EH (cell line): ENCODE data around the gene GET4.

Experiments
- DNase-seq: peaks from one replicate; pipeline ENCODE4 v3.0.0-alpha.2; 2015; ENCODE audit warnings: low read depth

The GET4 gene

GRCh38 chr7:900331-901040 lies 24.1 kb downstream of the GET4 start:
- no peak for DNase-seq

DNA sequence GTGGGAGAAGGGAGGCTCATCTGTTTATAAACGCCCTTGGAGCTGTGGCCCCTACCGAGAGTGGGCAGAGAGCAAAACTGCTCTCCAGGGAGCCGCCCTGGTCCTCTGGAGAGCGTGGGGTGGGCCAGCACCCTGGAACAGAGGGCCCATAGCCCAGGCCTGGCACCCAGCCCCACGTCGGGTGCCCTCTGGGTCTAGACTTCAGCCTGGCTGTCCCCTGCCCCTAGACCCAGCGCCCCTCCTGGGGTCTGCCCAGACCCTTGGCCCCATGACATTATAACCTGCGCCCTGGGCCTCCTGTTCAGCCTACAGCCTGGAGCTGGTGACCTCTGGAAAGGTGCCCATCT lies 24.7 kb downstream of the GET4 start:
- no peak for DNase-seq

DNA sequence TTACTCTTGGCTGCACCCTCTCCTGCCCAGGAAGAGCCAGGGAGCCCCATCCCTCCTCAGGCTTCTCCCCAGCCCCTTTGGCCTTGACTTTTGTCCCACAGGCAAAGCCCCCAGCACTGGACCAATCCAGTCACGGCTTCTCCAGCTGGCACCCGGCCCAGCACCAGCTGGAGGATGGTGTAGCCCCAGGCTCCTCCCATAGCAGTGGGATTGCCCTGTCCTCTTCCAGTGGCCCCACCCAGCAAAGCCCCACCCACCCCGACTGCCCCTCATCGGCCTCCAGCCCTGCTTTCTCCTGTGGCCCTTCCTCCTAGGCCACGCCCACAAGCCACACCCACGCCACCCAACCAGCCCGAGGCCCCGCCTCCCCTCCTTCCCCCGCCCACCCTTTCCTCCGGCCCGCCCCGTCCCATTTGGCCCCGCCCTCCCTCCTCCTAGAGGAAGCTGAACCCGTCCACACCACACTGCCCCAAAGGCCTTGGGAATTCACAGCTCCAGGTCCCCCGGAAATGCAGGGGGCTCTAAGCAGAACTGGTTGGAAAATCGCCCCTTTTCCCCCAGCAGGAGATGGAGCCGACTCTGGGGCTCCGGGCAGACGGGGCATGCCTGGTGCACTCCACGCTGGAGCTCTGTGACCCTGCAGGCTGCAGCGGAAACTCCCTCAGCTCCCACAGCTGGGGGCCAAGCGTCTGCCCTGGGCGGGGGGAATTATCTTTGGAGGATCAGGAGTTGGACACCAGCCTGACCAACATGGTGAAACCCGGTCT lies 25.2 kb downstream of the GET4 start:
- peak; percentile 89 for DNase-seq

GRCh38 chr7:902996-903395 lies 26.6 kb downstream of the GET4 start:
- no peak for DNase-seq

- DNase-seq = no peak
Measured at GRCh38 chr7:903921-904755, 27.8 kb downstream of the GET4 start.

DNA sequence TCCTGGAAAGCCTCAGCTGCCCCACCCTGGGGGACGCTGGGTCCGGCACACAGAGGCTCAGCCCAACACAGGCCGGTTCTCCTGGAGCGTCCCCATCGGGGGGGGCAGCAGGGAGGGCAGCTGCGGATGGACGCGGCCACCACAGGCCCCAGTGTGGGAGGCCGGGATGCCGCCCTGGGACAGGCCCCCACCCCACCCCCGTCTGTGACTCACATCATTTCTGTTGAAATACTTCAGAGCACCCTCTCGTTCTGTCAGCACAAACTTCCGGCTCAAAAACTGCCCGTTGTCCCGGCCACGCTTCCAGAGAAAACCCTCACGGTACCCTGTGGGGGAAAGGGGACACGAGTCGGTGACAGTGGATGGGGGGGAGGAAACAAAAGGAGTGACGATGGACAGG lies 28.5 kb downstream of the GET4 start:
- peak; percentile 61 for DNase-seq

- no peak for DNase-seq
Measured at GRCh38 chr7:906776-907157, 30.4 kb downstream of the GET4 start.

- no peak for DNase-seq
Measured at GRCh38 chr7:907158-907980, 31.0 kb downstream of the GET4 start.

GRCh38 chr7:908159-908581 lies 31.8 kb downstream of the GET4 start:
- DNase-seq = no peak

GRCh38 chr7:908591-909357 lies 32.4 kb downstream of the GET4 start:
- DNase-seq = peak; percentile 52

- DNase-seq = peak; percentile 57
Measured at GRCh38 chr7:909358-910329, 33.3 kb downstream of the GET4 start.

GRCh38 chr7:910441-910861 lies 34.1 kb downstream of the GET4 start:
- no peak for DNase-seq

DNA sequence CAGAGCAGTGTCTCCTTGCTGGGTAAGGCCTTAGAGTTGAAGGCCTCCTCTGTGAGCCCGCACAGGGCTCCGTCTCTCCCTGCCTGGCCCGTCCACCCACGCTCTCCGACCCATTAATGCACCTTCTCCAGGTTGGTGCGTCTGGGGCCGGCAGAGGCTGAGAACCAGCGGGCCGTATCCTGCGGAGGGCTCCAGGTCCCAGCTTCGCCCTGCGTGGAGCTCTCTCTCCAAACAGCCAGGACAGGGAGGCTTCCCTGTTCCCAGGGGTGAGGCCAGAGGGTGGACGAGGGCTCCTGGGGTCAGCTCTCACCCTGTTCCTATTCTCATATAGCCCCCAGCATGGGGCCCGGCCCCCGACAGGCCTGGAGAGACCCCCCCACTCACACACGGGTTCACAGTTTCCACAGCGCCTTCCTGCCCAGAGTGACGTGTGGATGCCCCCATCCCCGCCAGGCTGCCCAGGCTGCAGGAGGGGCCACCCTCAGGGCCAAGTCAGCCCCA lies 34.6 kb downstream of the GET4 start:
- no peak for DNase-seq

DNA sequence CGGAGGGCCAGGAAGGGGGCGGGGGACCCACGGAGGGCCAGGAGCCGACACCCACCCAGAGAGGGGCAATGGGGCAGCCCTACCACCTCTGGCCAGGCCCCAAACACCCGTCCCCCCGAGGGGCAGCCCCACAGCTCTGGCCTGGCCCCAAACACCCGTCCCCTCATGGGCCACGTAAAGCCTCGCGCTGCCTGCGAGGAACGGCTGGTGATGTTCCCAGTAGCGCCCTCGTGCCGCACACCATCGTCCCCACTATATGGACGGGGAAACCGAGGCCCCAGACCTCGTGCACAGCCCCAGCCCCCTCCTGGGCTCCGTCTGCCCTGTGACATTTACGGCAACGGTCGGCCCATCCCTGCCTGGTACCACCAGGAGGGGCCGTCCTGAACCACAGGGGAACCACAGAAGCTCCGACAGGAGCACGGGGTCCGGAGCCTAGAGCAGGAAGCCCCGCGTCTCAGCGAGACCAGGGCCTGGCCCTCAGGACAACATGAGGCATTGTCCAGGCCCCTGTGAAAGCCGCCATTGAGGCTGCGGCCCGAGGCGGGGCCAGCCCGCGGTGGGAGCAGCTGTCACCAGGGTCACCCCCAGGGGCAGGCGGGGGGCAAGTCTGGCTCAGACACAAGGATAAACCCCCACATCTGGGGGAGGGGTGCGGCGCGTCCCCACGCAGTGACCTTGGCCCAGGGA lies 35.6 kb downstream of the GET4 start:
- no peak for DNase-seq

DNA sequence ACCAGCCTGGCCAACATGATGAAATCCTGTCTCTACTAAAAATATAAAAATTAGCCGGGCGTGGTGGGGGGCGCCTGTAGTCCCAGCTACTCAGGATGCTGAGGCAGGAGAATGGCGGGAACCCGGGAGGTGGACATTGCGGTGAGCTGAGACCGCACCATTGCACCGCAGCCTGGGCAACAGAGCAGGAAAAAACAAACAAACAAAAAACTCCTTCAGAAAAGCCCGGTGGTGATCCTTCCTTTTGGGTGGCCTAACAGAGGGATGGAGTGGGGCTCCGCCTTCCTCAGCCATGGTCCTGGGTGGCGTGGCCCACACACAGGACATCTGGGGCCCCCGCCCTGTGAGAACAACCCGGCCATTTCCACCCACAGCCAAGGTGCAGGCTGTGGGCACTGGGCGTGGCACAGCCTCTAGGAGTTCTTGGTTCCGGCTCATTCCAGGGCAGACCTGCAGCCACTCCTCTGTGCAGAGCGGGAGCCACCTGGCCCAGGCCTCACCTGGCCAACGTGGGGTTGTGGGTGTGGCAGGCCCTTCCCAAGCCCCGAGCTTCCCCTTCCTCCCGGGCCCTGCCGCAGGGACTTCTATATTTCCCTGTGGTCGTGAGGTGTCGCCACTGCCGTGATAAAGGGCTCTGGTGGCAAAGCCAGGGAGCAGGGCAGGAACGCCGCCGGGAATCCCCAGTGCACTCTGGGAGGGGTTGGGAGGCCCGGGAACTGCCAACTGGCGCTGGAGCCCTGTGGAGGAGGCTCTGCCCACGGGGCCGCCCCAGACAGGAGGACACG lies 37.6 kb downstream of the GET4 start:
- no peak for DNase-seq

DNA sequence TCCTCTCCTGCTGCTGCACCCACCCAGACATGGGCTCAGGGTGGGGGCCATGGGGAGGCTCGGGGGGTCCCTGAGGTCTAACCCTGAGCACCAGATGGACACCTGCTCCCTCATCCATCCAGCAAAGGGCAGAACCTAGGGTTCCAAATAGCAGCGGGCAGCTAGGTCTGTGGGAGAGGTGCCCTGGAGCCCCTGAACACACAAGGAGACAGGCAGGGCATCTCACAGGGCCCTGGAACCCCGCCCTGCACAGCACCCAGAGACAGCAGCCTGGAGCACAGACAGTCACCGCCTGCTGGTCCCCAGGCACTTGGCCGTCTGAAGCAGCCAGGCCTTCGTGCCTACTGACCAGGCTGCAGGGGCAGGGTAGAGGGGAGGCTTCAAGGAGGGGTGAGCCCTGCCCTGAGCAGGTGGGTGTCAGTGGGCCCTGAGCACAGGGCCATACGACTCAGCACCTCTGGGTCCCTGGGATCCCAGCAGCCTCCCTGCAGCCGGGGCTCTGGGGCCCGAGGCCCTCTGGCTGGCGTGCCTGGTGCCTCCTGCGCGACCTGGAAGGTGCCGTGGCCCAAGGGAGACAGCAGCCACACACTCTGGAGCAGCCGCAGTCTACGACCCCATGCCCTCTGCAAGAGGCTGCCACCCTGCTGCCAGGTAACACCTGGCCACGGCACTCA lies 38.3 kb downstream of the GET4 start:
- no peak for DNase-seq

DNA sequence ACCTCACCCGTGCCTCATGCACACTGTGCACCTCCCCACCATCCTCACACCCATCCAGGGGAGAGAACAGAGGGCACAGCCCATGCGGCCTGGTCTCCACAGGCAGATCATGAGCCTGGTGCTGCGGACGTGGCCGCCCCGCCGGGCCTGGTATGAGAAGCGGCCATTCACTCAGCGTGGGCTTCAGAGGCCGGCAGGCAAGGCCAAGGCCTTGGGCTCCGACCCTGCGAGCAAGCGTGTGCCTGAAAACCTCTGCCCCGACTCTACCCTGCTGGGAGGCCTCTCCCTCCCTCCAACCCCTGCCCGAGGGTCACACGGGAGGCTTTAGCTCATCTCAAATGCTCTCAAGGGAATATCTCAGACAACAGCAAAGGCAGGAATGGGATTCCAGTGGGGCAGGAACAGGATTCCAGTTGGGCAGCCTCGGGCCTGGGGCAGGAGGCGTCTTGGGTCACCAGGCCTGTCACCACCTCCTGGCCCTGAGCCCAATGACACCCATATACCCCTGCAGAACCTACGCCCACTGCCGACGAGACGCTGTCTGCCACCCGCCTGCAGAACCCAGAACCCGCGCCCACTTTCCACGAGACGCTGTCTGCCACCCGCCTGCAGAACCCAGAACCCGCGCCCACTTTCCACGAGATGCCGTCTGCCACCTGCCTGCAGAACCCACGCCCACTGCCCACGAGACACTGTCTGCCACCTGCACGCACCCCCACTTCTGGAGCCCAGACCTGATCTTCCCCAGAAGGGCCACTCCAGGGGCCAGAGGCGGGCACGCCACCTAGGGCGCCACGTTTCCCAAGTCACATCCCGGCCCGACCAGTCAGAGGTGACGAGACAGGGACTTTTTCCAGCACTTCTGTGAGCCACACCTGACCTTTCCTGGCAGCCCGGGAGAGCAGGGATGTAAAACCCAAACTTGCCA lies 39.2 kb downstream of the GET4 start:
- DNase-seq = no peak
